H9 (cell line): ENCODE results near the gene FHIT. TPM values are rescaled to one million over a fixed set of nuclear protein-coding genes. Genes with fewer than 3 reads are reported as not detected.

Source experiments
- DNase-seq: peaks from one replicate; pipeline ENCODE4 v3.0.0-alpha.2; 2017
- H2AFZ ChIP-seq: one replicate; pipeline ENCODE4 v1.6.1; 2013; ENCODE audit warnings: mild to moderate bottlenecking, low read length, control low read depth, moderate library complexity
- H2AK5ac ChIP-seq: 2 replicates; pipeline ENCODE4 v1.6.1; 2013; ENCODE audit warnings: low read length, control low read depth, mixed read lengths; ENCODE audit not compliant: insufficient read length
- H2BK120ac ChIP-seq: one replicate; pipeline ENCODE4 v1.6.1; 2013; ENCODE audit warnings: low read depth, mild to moderate bottlenecking, low read length, control low read depth, inconsistent platforms; ENCODE audit not compliant: poor library complexity, severe bottlenecking
- H2BK12ac ChIP-seq: 2 replicates; pipeline ENCODE4 v1.6.1; 2013; ENCODE audit warnings: low read length, control low read depth, mixed read lengths, low read depth; ENCODE audit not compliant: insufficient read length
- H2BK15ac ChIP-seq: 2 replicates; pipeline ENCODE4 v1.6.1; 2013; ENCODE audit warnings: low read depth, low read length, control low read depth
- H2BK20ac ChIP-seq: one replicate; pipeline ENCODE4 v1.6.1; 2013; ENCODE audit warnings: low read depth, mild to moderate bottlenecking, low read length, control low read depth, inconsistent platforms; ENCODE audit not compliant: poor library complexity, severe bottlenecking
- H2BK5ac ChIP-seq: 2 replicates; pipeline ENCODE4 v1.6.1; 2013; ENCODE audit warnings: low read length, control low read depth, mixed read lengths; ENCODE audit not compliant: insufficient read length
- H3K14ac ChIP-seq: 2 replicates; pipeline ENCODE4 v1.6.1; 2013; ENCODE audit warnings: low read length, control low read depth; ENCODE audit not compliant: insufficient read depth
- H3K18ac ChIP-seq: 2 replicates; pipeline ENCODE4 v1.6.1; 2013; ENCODE audit warnings: low read depth, mild to moderate bottlenecking, mixed read lengths, low read length, control low read depth; ENCODE audit not compliant: insufficient read length
- H3K23ac ChIP-seq: 2 replicates; pipeline ENCODE4 v1.6.1; 2013; ENCODE audit warnings: low read length, control low read depth, mixed read lengths, low read depth; ENCODE audit not compliant: insufficient read length
- H3K23me2 ChIP-seq: 2 replicates; pipeline ENCODE4 v1.6.1; 2013; ENCODE audit warnings: low read depth, mild to moderate bottlenecking, mixed read lengths, low read length, control low read depth; ENCODE audit not compliant: insufficient read length, poor library complexity, severe bottlenecking
- H3K27ac ChIP-seq: 2 replicates; pipeline ENCODE4 v1.5.1; 2013; ENCODE audit warnings: low read length, control low read depth, mixed read lengths, low read depth; ENCODE audit not compliant: insufficient read length
- H3K27me3 ChIP-seq: 2 replicates; pipeline ENCODE4 v1.6.1; 2013; ENCODE audit warnings: low read length, control low read depth, inconsistent platforms; ENCODE audit not compliant: insufficient read depth
- H3K4ac ChIP-seq: 2 replicates; pipeline ENCODE4 v1.6.1; 2013; ENCODE audit warnings: low read depth, mild to moderate bottlenecking, control low read depth, inconsistent platforms, low read length, moderate library complexity
- H3K4me1 ChIP-seq: 2 replicates; pipeline ENCODE4 v1.6.1; 2013; ENCODE audit warnings: low read length, control low read depth, inconsistent platforms; ENCODE audit not compliant: insufficient read depth
- H3K4me2 ChIP-seq: 2 replicates; pipeline ENCODE4 v1.6.1; 2013; ENCODE audit warnings: low read length, control low read depth, mixed read lengths; ENCODE audit not compliant: insufficient read length, insufficient read depth
- H3K56ac ChIP-seq: 2 replicates; pipeline ENCODE4 v1.6.1; 2013; ENCODE audit warnings: low read depth, mild to moderate bottlenecking, mixed read lengths, low read length, control low read depth; ENCODE audit not compliant: insufficient read length
- H3K79me1 ChIP-seq: 2 replicates; pipeline ENCODE4 v1.6.1; 2013; ENCODE audit warnings: low read depth, mild to moderate bottlenecking, moderate library complexity, low read length, control low read depth, inconsistent platforms; ENCODE audit not compliant: insufficient read depth, poor library complexity, severe bottlenecking
- H3K79me2 ChIP-seq: 2 replicates; pipeline ENCODE4 v1.6.1; 2013; ENCODE audit warnings: low read length, control low read depth, inconsistent platforms; ENCODE audit not compliant: insufficient read depth
- H3K9ac ChIP-seq: 2 replicates; pipeline ENCODE4 v1.6.1; 2013; ENCODE audit warnings: low read length, control low read depth, mixed read lengths; ENCODE audit not compliant: insufficient read length; ENCODE audit errors: extremely low read depth
- H3K9me3 ChIP-seq: one replicate; pipeline ENCODE4 v1.6.1; 2013; ENCODE audit warnings: low read depth, low read length, inconsistent platforms; ENCODE audit not compliant: control insufficient read depth
- H3T11ph ChIP-seq: one replicate; pipeline ENCODE4 v1.6.1; 2013; ENCODE audit warnings: mild to moderate bottlenecking, low read length, control low read depth, inconsistent platforms
- H4K20me1 ChIP-seq: one replicate; pipeline ENCODE4 v1.6.1; 2013; ENCODE audit not compliant: control insufficient read depth, insufficient read length, insufficient read depth
- H4K5ac ChIP-seq: 2 replicates; pipeline ENCODE4 v1.6.1; 2013; ENCODE audit warnings: low read depth, mild to moderate bottlenecking, mixed read lengths, low read length, control low read depth; ENCODE audit not compliant: insufficient read length
- H4K8ac ChIP-seq: replicated peaks from 2 replicates; pipeline ENCODE4 v1.6.1; 2013; ENCODE audit warnings: low read length, control low read depth, mixed read lengths, low read depth; ENCODE audit not compliant: insufficient read length
- H4K91ac ChIP-seq: 2 replicates; pipeline ENCODE4 v1.6.1; 2013; ENCODE audit warnings: low read depth, mild to moderate bottlenecking, moderate library complexity, mixed read lengths, low read length, control low read depth; ENCODE audit not compliant: insufficient read length
- H3K27ac Mint-ChIP-seq, 3 experiments: 2 replicates in 2 of 3; 3 replicates in 1 of 3; pipeline ENCODE4 v1.8.0; 2020 to 2021; ENCODE audit warnings: mixed read lengths in 3 of 3, mild to moderate bottlenecking in 1 of 3, moderate library complexity in 1 of 3
- H3K27me3 Mint-ChIP-seq: 2 replicates; pipeline ENCODE4 v1.8.0; 2021; ENCODE audit warnings: low read depth, mild to moderate bottlenecking, moderate library complexity, mixed read lengths
- H3K36me3 Mint-ChIP-seq, 3 experiments: 2 replicates in 2 of 3; 3 replicates in 1 of 3; pipeline ENCODE4 v1.8.0; 2020 to 2021; ENCODE audit warnings: low read depth in 3 of 3, mixed read lengths in 3 of 3; ENCODE audit not compliant: insufficient read depth in 1 of 3
- H3K4me1 Mint-ChIP-seq, 2 experiments: 2 replicates each; pipeline ENCODE4 v1.8.0; 2020; ENCODE audit warnings: mixed read lengths in 2 of 2
- H3K4me3 Mint-ChIP-seq, 2 experiments: 2 replicates in 1 of 2; 3 replicates in 1 of 2; pipeline ENCODE4 v1.8.0; 2020 to 2021; ENCODE audit warnings: mild to moderate bottlenecking in 2 of 2, mixed read lengths in 2 of 2, moderate library complexity in 1 of 2
- H3K9me3 Mint-ChIP-seq, 2 experiments: 2 replicates in 1 of 2; 3 replicates in 1 of 2; pipeline ENCODE4 v1.8.0; 2020; ENCODE audit warnings: mild to moderate bottlenecking in 2 of 2, mixed read lengths in 2 of 2, moderate library complexity in 1 of 2
- CTCF ChIP-seq: fragments of 200-600 bp; sonication (generic); conservative IDR thresholded peaks from 3 replicates; pipeline ENCODE4 v1.8.0; 2021; ENCODE audit warnings: antibody characterized with exemption, mild to moderate bottlenecking
- whole genome bisulfite sequencing: extraction: QIAGEN DNeasy Blood & Tissue Kit; methylation state at CpG from one replicate; pipeline ENCODE4 v1.1.7; 2013; ENCODE audit warnings: missing lambda C conversion rate, low lambda C conversion rate, mixed read lengths; ENCODE audit not compliant: insufficient read length; ENCODE audit errors: extremely low coverage; 5-methylcytosine and 5-hydroxymethylcytosine counted together
- total RNA-seq: library from RNA; stranded (reverse); gene quantifications from 2 replicates; pipeline ENCODE4 v1.2.1, GENCODE V29; 2021

The FHIT gene
- total RNA-seq, 1 experiment from 2014 or later, result 3.0 TPM

- H3K4me1 ChIP-seq, result no peaks in the 10 kb centered on the region; the same call in 1 of the 2 replicates
- H4K5ac ChIP-seq, result no peak overlapping the region
- H2BK120ac ChIP-seq, result no peak overlapping the region
- H2BK12ac ChIP-seq, result no peak overlapping the region
- no peak overlapping the region for H2BK20ac ChIP-seq
- H3K27ac ChIP-seq, result no peak overlapping the region
- H3K18ac ChIP-seq, result no peak overlapping the region
- Mint-ChIP-seq H3K4me1 (peaks cover 16 to 22% of the 10 kb centered on the region in 2 experiments), H3K4me3 (no peak overlapping the region), H3K9me3 (peaks cover 3 to 4% of the 10 kb centered on the region in 2 experiments; a peak in 3 of 5 replicates), H3K27me3 (no peaks in the 10 kb centered on the region), H3K27ac (no peak overlapping the region), H3K36me3 (peaks cover 0 to 6% (median 5%) of the 10 kb centered on the region in 3 experiments; a peak in 3 of 7 replicates)
- H4K20me1 ChIP-seq, result no peaks in the 10 kb centered on the region
- H3K9me3 ChIP-seq, result no peaks in the 10 kb centered on the region
- H2AK5ac ChIP-seq, result no peak overlapping the region
- no peaks in the 10 kb centered on the region for H3K79me1 ChIP-seq
- no peak overlapping the region for H2AFZ ChIP-seq
- H4K91ac ChIP-seq, result no peak overlapping the region
- no peak for DNase-seq
- no peak overlapping the region for H3T11ph ChIP-seq
- H4K8ac ChIP-seq, result no peak overlapping the region
- no peak overlapping the region for H3K9ac ChIP-seq
- no peak overlapping the region for H3K4me2 ChIP-seq
- no CpG with 5 or more reads among the region's 5 CpGs for WGBS
- TF ChIP-seq CTCF, result no peak
- H3K4ac ChIP-seq, result no peak overlapping the region
- no peaks in the 10 kb centered on the region for H3K27me3 ChIP-seq
- H3K23ac ChIP-seq, result no peak overlapping the region
- no peaks in the 10 kb centered on the region for H3K79me2 ChIP-seq
- no peak overlapping the region for H2BK5ac ChIP-seq
- H3K56ac ChIP-seq, result no peak overlapping the region
- no peaks in the 10 kb centered on the region for H3K23me2 ChIP-seq
- no peak overlapping the region for H3K14ac ChIP-seq
- H2BK15ac ChIP-seq, result no peak overlapping the region
Measured at GRCh38 chr3:60243456-60243855, 1007.8 kb downstream of the FHIT start.
